ENCODE results near the gene SPZ1. TPM values are rescaled to one million over a fixed set of nuclear protein-coding genes. Genes with fewer than 3 reads are reported as not detected.
"Not testable (repeated sequence)": the region's sequence is repeated elsewhere in the genome, so short reads cannot be mapped to it uniquely, and the experiment has no call there.

SPZ1 gene
- not detected for total RNA-seq

- DNase-seq: no peak
- Histone ChIP-seq H3K36me3 (no peaks in the 10 kb centered on the region), H3K27ac (no peak within 1 kb of the TSS), H3K9me3 (no peaks in the 10 kb centered on the region), H3K4me3 (no peak within 1 kb of the TSS), H3K4me1 (no peaks in the 10 kb centered on the region), H3K27me3 (no peaks in the 10 kb centered on the region)
- TF ChIP-seq CTCF (IDR thresholded peaks at IDR 0.05): no peak
- TF ChIP-seq POLR2A (IDR thresholded peaks at IDR 0.05): no peak
Observed at GRCh38 chr5:80319702-80320101, at the start of gene SPZ1. Gene SPZ1, plus strand, starts transcription at chr5:80320002. Its CDS starts 214 bp downstream, at chr5:80320216.

GRCh38 chr5:80270543-80270942 lies 49.3 kb upstream of the SPZ1 start:
- not testable (repeated sequence) for H3K36me3 ChIP-seq, H3K9me3 ChIP-seq, H3K27me3 ChIP-seq, H3K4me1 ChIP-seq, DNase-seq, H3K4me3 ChIP-seq
- H3K27ac ChIP-seq: peak overlapping the region in 1 of 4 donors; percentile 52

GRCh38 chr5:80275347-80275746 lies 44.5 kb upstream of the SPZ1 start:
- H3K9me3 ChIP-seq: no peaks in the 10 kb centered on the region
- H3K27ac ChIP-seq: no peak overlapping the region
- H3K4me3 ChIP-seq: no peak overlapping the region
- peaks cover 0 to 3% (median 0%) of the 10 kb centered on the region in 4 donors for H3K4me1 ChIP-seq
- no peak for TF ChIP-seq POLR2A (IDR thresholded peaks at IDR 0.05)
- TF ChIP-seq CTCF (IDR thresholded peaks at IDR 0.05): peak in 4 of 6 experiments; percentile 29 to 55 (median 47)
- no peaks in the 10 kb centered on the region for H3K27me3 ChIP-seq
- no peaks in the 10 kb centered on the region for H3K36me3 ChIP-seq
- DNase-seq: no peak

GRCh38 chr5:80276186-80276585 lies 43.6 kb upstream of the SPZ1 start:
- no peak overlapping the region for H3K4me3 ChIP-seq
- no peak overlapping the region for H3K27ac ChIP-seq
- TF ChIP-seq POLR2A (IDR thresholded peaks at IDR 0.05): no peak
- no peak for TF ChIP-seq CTCF (IDR thresholded peaks at IDR 0.05)
- no peaks in the 10 kb centered on the region for H3K27me3 ChIP-seq
- no peaks in the 10 kb centered on the region for H3K9me3 ChIP-seq
- H3K36me3 ChIP-seq: no peaks in the 10 kb centered on the region
- DNase-seq: no peak
- no peaks in the 10 kb centered on the region for H3K4me1 ChIP-seq

GRCh38 chr5:80277191-80277590 lies 42.6 kb upstream of the SPZ1 start:
- no peaks in the 10 kb centered on the region for H3K27me3 ChIP-seq
- no peak overlapping the region for H3K4me3 ChIP-seq
- no peaks in the 10 kb centered on the region for H3K36me3 ChIP-seq
- TF ChIP-seq POLR2A (IDR thresholded peaks at IDR 0.05) (no peak), CTCF (IDR thresholded peaks at IDR 0.05) (no peak)
- DNase-seq: no peak
- H3K9me3 ChIP-seq: no peaks in the 10 kb centered on the region
- no peak overlapping the region for H3K27ac ChIP-seq
- H3K4me1 ChIP-seq: no peaks in the 10 kb centered on the region

- H3K27ac ChIP-seq: no peak overlapping the region
- no peak overlapping the region for H3K4me3 ChIP-seq
- no peaks in the 10 kb centered on the region for H3K4me1 ChIP-seq
- H3K36me3 ChIP-seq: no peaks in the 10 kb centered on the region
- DNase-seq: no peak
- H3K9me3 ChIP-seq: no peaks in the 10 kb centered on the region
- TF ChIP-seq CTCF (IDR thresholded peaks at IDR 0.05) (no peak), POLR2A (IDR thresholded peaks at IDR 0.05) (no peak)
- H3K27me3 ChIP-seq: no peaks in the 10 kb centered on the region
Observed at GRCh38 chr5:80282054-80282453, 37.7 kb upstream of the SPZ1 start.
